ENCODE measurements around the gene ZNF337.

DNA sequence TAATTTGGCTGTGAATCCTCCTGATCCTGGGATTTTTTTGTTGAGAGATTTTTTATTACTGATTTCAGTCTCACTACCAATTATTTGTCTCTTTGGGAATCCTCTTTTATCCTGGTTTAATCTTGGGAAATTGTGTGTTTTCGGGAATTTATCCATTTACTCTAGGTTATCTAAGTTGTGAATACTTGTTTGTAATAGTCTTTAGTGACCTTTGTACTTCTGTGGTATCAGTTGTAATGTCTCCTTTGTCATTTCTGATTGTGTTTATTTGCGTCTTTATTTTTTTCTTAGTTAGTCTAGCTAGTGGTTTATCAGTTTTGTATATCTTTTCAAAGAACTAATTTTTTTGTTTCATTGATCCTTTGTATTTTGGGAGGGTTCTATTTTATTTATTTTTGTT is 27.3 kb upstream of the ZNF337 start:
- TF ChIP-seq, protein P1, sequence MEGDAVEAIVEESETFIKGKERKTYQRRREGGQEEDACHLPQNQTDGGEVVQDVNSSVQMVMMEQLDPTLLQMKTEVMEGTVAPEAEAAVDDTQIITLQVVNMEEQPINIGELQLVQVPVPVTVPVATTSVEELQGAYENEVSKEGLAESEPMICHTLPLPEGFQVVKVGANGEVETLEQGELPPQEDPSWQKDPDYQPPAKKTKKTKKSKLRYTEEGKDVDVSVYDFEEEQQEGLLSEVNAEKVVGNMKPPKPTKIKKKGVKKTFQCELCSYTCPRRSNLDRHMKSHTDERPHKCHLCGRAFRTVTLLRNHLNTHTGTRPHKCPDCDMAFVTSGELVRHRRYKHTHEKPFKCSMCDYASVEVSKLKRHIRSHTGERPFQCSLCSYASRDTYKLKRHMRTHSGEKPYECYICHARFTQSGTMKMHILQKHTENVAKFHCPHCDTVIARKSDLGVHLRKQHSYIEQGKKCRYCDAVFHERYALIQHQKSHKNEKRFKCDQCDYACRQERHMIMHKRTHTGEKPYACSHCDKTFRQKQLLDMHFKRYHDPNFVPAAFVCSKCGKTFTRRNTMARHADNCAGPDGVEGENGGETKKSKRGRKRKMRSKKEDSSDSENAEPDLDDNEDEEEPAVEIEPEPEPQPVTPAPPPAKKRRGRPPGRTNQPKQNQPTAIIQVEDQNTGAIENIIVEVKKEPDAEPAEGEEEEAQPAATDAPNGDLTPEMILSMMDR (IDR thresholded peaks at IDR 0.05) = no peak
- no peak for TF ChIP-seq EZH2 (IDR thresholded peaks at IDR 0.05; ENCODE audit: borderline replicate concordance, insufficient read depth, low read depth, low read length, poor library complexity, severe bottlenecking)
